ENCODE measurements around the gene TRAPPC8. TPM values are rescaled to one million over a fixed set of nuclear protein-coding genes. Genes with fewer than 3 reads are reported as not detected.

The TRAPPC8 gene
- total RNA-seq, 1 experiment from 2014 or later = 30.4 TPM

GRCh38 chr18:31789409-31789808 is 153.5 kb downstream of the TRAPPC8 start (continued):
- no peak for TF ChIP-seq SIN3A (IDR thresholded peaks at IDR 0.05; ENCODE audit: low read depth)
- TF ChIP-seq, protein P1, sequence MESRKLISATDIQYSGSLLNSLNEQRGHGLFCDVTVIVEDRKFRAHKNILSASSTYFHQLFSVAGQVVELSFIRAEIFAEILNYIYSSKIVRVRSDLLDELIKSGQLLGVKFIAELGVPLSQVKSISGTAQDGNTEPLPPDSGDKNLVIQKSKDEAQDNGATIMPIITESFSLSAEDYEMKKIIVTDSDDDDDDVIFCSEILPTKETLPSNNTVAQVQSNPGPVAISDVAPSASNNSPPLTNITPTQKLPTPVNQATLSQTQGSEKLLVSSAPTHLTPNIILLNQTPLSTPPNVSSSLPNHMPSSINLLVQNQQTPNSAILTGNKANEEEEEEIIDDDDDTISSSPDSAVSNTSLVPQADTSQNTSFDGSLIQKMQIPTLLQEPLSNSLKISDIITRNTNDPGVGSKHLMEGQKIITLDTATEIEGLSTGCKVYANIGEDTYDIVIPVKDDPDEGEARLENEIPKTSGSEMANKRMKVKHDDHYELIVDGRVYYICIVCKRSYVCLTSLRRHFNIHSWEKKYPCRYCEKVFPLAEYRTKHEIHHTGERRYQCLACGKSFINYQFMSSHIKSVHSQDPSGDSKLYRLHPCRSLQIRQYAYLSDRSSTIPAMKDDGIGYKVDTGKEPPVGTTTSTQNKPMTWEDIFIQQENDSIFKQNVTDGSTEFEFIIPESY (IDR thresholded peaks at IDR 0.05; ENCODE audit: extremely low read depth, insufficient replicate concordance, low read length) = no peak
- TF ChIP-seq FOSL1 (IDR thresholded peaks at IDR 0.05; ENCODE audit: low read depth) = no peak
- no peak for TF ChIP-seq EGR1 (IDR thresholded peaks at IDR 0.05; ENCODE audit: low read depth)
- no peak for TF ChIP-seq SRF (IDR thresholded peaks at IDR 0.05; ENCODE audit: low read depth)
- TF ChIP-seq RAD21 (IDR thresholded peaks at IDR 0.05; ENCODE audit: low read depth) = no peak

DNA sequence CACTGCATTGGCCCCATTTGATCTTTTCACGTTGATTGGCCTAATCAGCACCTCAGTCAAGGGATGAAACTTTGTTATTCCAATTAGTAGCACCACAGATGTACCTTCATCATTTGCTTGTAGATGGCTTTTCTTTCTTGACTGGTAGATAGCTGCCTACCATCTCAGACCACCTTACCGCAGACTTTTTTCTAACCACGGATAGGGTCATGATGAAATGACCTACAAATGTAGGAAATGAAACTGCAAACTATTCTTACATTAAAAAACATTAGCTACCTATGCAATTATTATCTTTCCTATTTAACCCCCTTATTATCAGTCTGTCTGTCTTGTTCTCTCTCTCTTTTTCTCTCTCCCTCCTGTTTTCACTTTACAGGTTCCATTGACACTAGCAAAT is 159.9 kb downstream of the TRAPPC8 start:
- ChIA-PET CTCF (no interaction called here), POLR2A (no interaction called here), RAD21 (ENCODE audit: low non-redundant PET in 1 of 2, low total read pairs in 2 of 2, uncharacterized antibody in 2 of 2, unreplicated experiment in 2 of 2) (no interaction called here)
- Histone ChIP-seq H3K79me2 (ENCODE audit: insufficient read depth, low read length) (no peaks in the 10 kb centered on the region), H2AFZ (ENCODE audit: low read depth, low read length, poor library complexity, severe bottlenecking) (no peak overlapping the region), H3K9me3 (ENCODE audit: control insufficient read depth in 1 of 2, insufficient read depth in 1 of 2, low read depth in 1 of 2, low read length in 2 of 2) (no peaks in the 10 kb centered on the region), H3K27ac (ENCODE audit: low read depth, low read length) (no peak overlapping the region), H3K27me3 (ENCODE audit: insufficient read depth, low read length) (no peaks in the 10 kb centered on the region), H3K4me1 (ENCODE audit: control insufficient read depth in 1 of 2, insufficient read depth in 2 of 2, low read length in 2 of 2) (no peaks in the 10 kb centered on the region), H3K4me3 (replicated peaks in 1 of 2; ENCODE audit: low read depth in 1 of 2, low read length in 2 of 2) (no peak overlapping the region), H3K36me3 (ENCODE audit: control insufficient read depth in 1 of 2, insufficient read depth in 2 of 2, low read length in 2 of 2) (no peaks in the 10 kb centered on the region), H3K9me2 (ENCODE audit: insufficient read depth) (no peaks in the 10 kb centered on the region), H3K9ac (ENCODE audit: low read length) (no peak overlapping the region), H3K4me2 (ENCODE audit: low read length) (no peak overlapping the region), H4K20me1 (ENCODE audit: insufficient read depth) (no peaks in the 10 kb centered on the region)
- BruUV-seq (replicated peaks) = no TSS peak
- ATAC-seq (no peak), DNase-seq (ENCODE audit: low read depth, low spot score) (no peak)
- intact Hi-C loops (cut with micrococcal nuclease) = no loop called here
- TF ChIP-seq REST (IDR thresholded peaks at IDR 0.05; ENCODE audit: low read depth) (no peak), FOSL1 (IDR thresholded peaks at IDR 0.05; ENCODE audit: low read depth) (no peak), SRF (IDR thresholded peaks at IDR 0.05; ENCODE audit: low read depth) (no peak), TCF7L2 (IDR thresholded peaks at IDR 0.05; ENCODE audit: borderline replicate concordance, extremely low read depth, insufficient read depth, insufficient read length) (no peak), ZNF274 (IDR thresholded peaks at IDR 0.05; ENCODE audit: low read depth, low read length) (no peak), MAX (IDR thresholded peaks at IDR 0.05) (no peak), CTCF (IDR thresholded peaks at IDR 0.05 in 2 of 3, conservative IDR thresholded peaks at IDR 0.05 in 1 of 3; ENCODE audit: borderline replicate concordance in 1 of 3, insufficient read depth in 1 of 3, low read depth in 2 of 3, low read length in 2 of 3) (no peak), CEBPB (IDR thresholded peaks at IDR 0.05; ENCODE audit: low read depth) (no peak), POLR2AphosphoS5 (IDR thresholded peaks at IDR 0.05; ENCODE audit: low read depth, low read length) (no peak), ZFX (IDR thresholded peaks at IDR 0.05) (no peak), CBX3 (IDR thresholded peaks at IDR 0.05; ENCODE audit: low read depth) (no peak)
- TF ChIP-seq, protein P1 (IDR thresholded peaks at IDR 0.05; ENCODE audit: extremely low read depth, insufficient replicate concordance, low read length) = no peak
